Endothelial cell (in vitro differentiated cells): Measurements from ENCODE around the gene MAGI1. TPM values are rescaled to one million over a fixed set of nuclear protein-coding genes. Genes with fewer than 3 reads are reported as not detected.

Experiments used
- DNase-seq: peaks from one replicate; pipeline ENCODE4 v3.0.0; 2021; ENCODE audit warnings: low spot score
- H3K27ac Mint-ChIP-seq: one replicate; pipeline ENCODE4 v1.8.0; 2021; ENCODE audit warnings: mixed read lengths, inconsistent platforms; ENCODE audit not compliant: unreplicated experiment
- H3K27me3 Mint-ChIP-seq: one replicate; pipeline ENCODE4 v1.8.0; 2021; ENCODE audit warnings: mild to moderate bottlenecking, moderate library complexity, mixed read lengths, inconsistent platforms; ENCODE audit not compliant: unreplicated experiment
- H3K36me3 Mint-ChIP-seq: one replicate; pipeline ENCODE4 v1.8.0; 2021; ENCODE audit warnings: mild to moderate bottlenecking, low read depth, mixed read lengths, inconsistent platforms; ENCODE audit not compliant: unreplicated experiment
- H3K4me1 Mint-ChIP-seq: one replicate; pipeline ENCODE4 v1.8.0; 2021; ENCODE audit warnings: mild to moderate bottlenecking, mixed read lengths, inconsistent platforms; ENCODE audit not compliant: unreplicated experiment
- H3K4me3 Mint-ChIP-seq: one replicate; pipeline ENCODE4 v1.8.0; 2021; ENCODE audit warnings: mild to moderate bottlenecking, mixed read lengths, inconsistent platforms; ENCODE audit not compliant: unreplicated experiment
- H3K9me3 Mint-ChIP-seq: one replicate; pipeline ENCODE4 v1.8.0; 2021; ENCODE audit warnings: mixed read lengths, inconsistent platforms; ENCODE audit not compliant: unreplicated experiment
- CTCF ChIP-seq: fragments of 200-600 bp; sonication (generic); IDR thresholded peaks from one replicate; pipeline ENCODE4 v1.5.0; 2021; ENCODE audit warnings: antibody characterized with exemption; ENCODE audit not compliant: unreplicated experiment
- total RNA-seq: library from RNA; stranded (reverse); fragmentation: NEBNext Ultra II Directional; extraction: Animal tissue kit (Norgen Biotek cat#: 25700); gene quantifications from one replicate; pipeline ENCODE4 v1.2.1, GENCODE V29; 2021; ENCODE audit not compliant: unreplicated experiment

Gene MAGI1
- total RNA-seq, 1 donor from 2014 or later = 33.8 TPM

GRCh38 chr3:65559643-65560042, 479.1 kb downstream of the MAGI1 start:
- Mint-ChIP-seq H3K9me3 (no peaks in the 10 kb centered on the region), H3K36me3 (no peaks in the 10 kb centered on the region), H3K4me1 (peaks cover 24% of the 10 kb centered on the region), H3K27me3 (peaks cover 2% of the 10 kb centered on the region), H3K4me3 (no peak overlapping the region), H3K27ac (no peak overlapping the region)
- no peak for DNase-seq
- TF ChIP-seq CTCF = no peak

- Mint-ChIP-seq H3K27ac (no peak overlapping the region), H3K9me3 (no peaks in the 10 kb centered on the region), H3K4me1 (peaks cover 24% of the 10 kb centered on the region), H3K4me3 (no peak overlapping the region), H3K36me3 (no peaks in the 10 kb centered on the region), H3K27me3 (peaks cover 2% of the 10 kb centered on the region)
- DNase-seq = no peak
- no peak for TF ChIP-seq CTCF
Observed at GRCh38 chr3:65558826-65559225, 479.9 kb downstream of the MAGI1 start.

- Mint-ChIP-seq H3K4me3 (no peak overlapping the region), H3K4me1 (peaks cover 24% of the 10 kb centered on the region)
- DNase-seq = no peak
Observed at GRCh38 chr3:65557899-65558564, 480.7 kb downstream of the MAGI1 start.

GRCh38 chr3:65556934-65557577, 481.7 kb downstream of the MAGI1 start:
- no peak for DNase-seq
- Mint-ChIP-seq H3K27ac (no peak overlapping the region), H3K9me3 (no peaks in the 10 kb centered on the region), H3K4me3 (no peak overlapping the region), H3K4me1 (peaks cover 24% of the 10 kb centered on the region), H3K27me3 (peaks cover 2% of the 10 kb centered on the region), H3K36me3 (no peaks in the 10 kb centered on the region)
- TF ChIP-seq CTCF = no peak

More at GRCh38 chr3:65557899-65558564, 480.7 kb downstream of the MAGI1 start:
- Mint-ChIP-seq H3K36me3 (no peaks in the 10 kb centered on the region), H3K9me3 (no peaks in the 10 kb centered on the region), H3K27ac (no peak overlapping the region), H3K27me3 (peaks cover 2% of the 10 kb centered on the region)
- no peak for TF ChIP-seq CTCF

GRCh38 chr3:65552434-65552833, 486.3 kb downstream of the MAGI1 start:
- H3K9me3 Mint-ChIP-seq = no peaks in the 10 kb centered on the region
- no peak overlapping the region for H3K27ac Mint-ChIP-seq
- no peak overlapping the region for H3K4me3 Mint-ChIP-seq
- no peaks in the 10 kb centered on the region for H3K36me3 Mint-ChIP-seq
- DNase-seq = no peak
- peaks cover 13% of the 10 kb centered on the region for H3K4me1 Mint-ChIP-seq
- peaks cover 4% of the 10 kb centered on the region for H3K27me3 Mint-ChIP-seq
- no peak for TF ChIP-seq CTCF
